A673 (cell line): ENCODE measurements around the gene FAM13A. TPM values are rescaled to one million over a fixed set of nuclear protein-coding genes. Genes with fewer than 3 reads are reported as not detected.
"Not testable (repeated sequence)": the region's sequence is repeated elsewhere in the genome, so short reads cannot be mapped to it uniquely, and the experiment has no call there.

Experiments used
- BruUV-seq: library from RNA; stranded (reverse); fragments of 400-500 nt; replicated peaks from 2 replicates; lab custom pipeline; 2021; lab: Mats Ljungman, UMichigan
- CTCF ChIA-PET: fragments of 300-600 bp; sonication (Branson Sonifier 250); formaldehyde crosslinking; loops from one replicate; lab custom pipeline; 2022; ENCODE audit warnings: antibody characterized with exemption; lab: Charles Lee
- POLR2A ChIA-PET: fragments of 300-600 bp; sonication (Branson Sonifier 250); formaldehyde crosslinking; loops from one replicate; lab custom pipeline; 2022; ENCODE audit warnings: antibody characterized with exemption; ENCODE audit not compliant: low non-redundant PET; lab: Charles Lee
- DNase-seq: peaks from one replicate; pipeline ENCODE4 v3.0.0-alpha.2; 2015; ENCODE audit warnings: low spot score
- H3K27ac ChIP-seq: fragments of 200-600 bp; sonication (generic); 2 replicates; pipeline ENCODE4 v1.5.1; 2016; ENCODE audit warnings: mixed run types, low read depth, mild to moderate bottlenecking, mixed read lengths, antibody characterized with exemption, low read length; ENCODE audit not compliant: poor library complexity, severe bottlenecking
- H3K27me3 ChIP-seq: fragments of 200-600 bp; sonication (generic); replicated peaks from 2 replicates; pipeline ENCODE4 v1.6.1; 2017; ENCODE audit warnings: mixed run types, low read depth, mild to moderate bottlenecking, mixed read lengths, antibody characterized with exemption, low read length; ENCODE audit not compliant: insufficient read depth, poor library complexity
- H3K36me3 ChIP-seq: fragments of 200-600 bp; sonication (generic); 2 replicates; pipeline ENCODE4 v1.6.1; 2016; ENCODE audit warnings: mixed run types, mild to moderate bottlenecking, mixed read lengths, antibody characterized with exemption, low read length; ENCODE audit not compliant: insufficient read depth, poor library complexity, severe bottlenecking
- H3K4me1 ChIP-seq: fragments of 200-600 bp; sonication (generic); 2 replicates; pipeline ENCODE4 v1.6.1; 2017; ENCODE audit warnings: mixed run types, mild to moderate bottlenecking, mixed read lengths, antibody characterized with exemption, low read length; ENCODE audit not compliant: insufficient read depth, poor library complexity, severe bottlenecking
- H3K4me3 ChIP-seq: fragments of 200-600 bp; sonication (generic); 2 replicates; pipeline ENCODE4 v1.5.1; 2016; ENCODE audit warnings: low read depth, mixed run types, mild to moderate bottlenecking, mixed read lengths, low read length; ENCODE audit not compliant: poor library complexity, severe bottlenecking
- H3K9me3 ChIP-seq: fragments of 200-600 bp; sonication (generic); 2 replicates; pipeline ENCODE4 v1.6.1; 2016; ENCODE audit warnings: mixed run types, low read depth, mild to moderate bottlenecking, mixed read lengths, antibody characterized with exemption, low read length; ENCODE audit not compliant: poor library complexity, severe bottlenecking
- CTCF ChIP-seq: fragments of 300-800, 200-600 bp; sonication (generic); conservative IDR thresholded peaks from 2 replicates; pipeline ENCODE4 v1.5.1; 2017; ENCODE audit warnings: low read depth, mild to moderate bottlenecking, antibody characterized with exemption, low read length, moderate library complexity, mixed read lengths
- EZH2 ChIP-seq: fragments of 200-600 bp; sonication (generic); IDR thresholded peaks from 2 replicates; pipeline ENCODE4 v1.6.1; 2017; ENCODE audit warnings: borderline replicate concordance, low read depth, mild to moderate bottlenecking, mixed read lengths, antibody characterized with exemption, low read length; ENCODE audit not compliant: poor library complexity, severe bottlenecking
- intact Hi-C: fragments of 100-400 bp; cut with micrococcal nuclease; formaldehyde crosslinking; loops from one replicate; pipeline ENCODE4 v1.10.0; 2022; ENCODE audit not compliant: unreplicated experiment
- total RNA-seq: library from RNA; stranded (reverse); gene quantifications from 2 replicates; pipeline ENCODE4 v1.2.3, GENCODE V29; 2021

FAM13A gene
- total RNA-seq, 1 experiment from 2014 or later, result 15.5 TPM

- Histone ChIP-seq H3K9me3 (no peaks in the 10 kb centered on the region), H3K27ac (no peak overlapping the region), H3K27me3 (no peaks in the 10 kb centered on the region), H3K4me3 (no peak overlapping the region), H3K4me1 (no peaks in the 10 kb centered on the region), H3K36me3 (no peaks in the 10 kb centered on the region)
- intact Hi-C loops, result no loop called here
- ChIA-PET CTCF (no interaction called here), POLR2A (no interaction called here)
- TF ChIP-seq EZH2 (no peak), CTCF (no peak)
- no peak for DNase-seq
- no TSS peak for BruUV-seq
These were observed 48.8 kb downstream of the FAM13A start for GRCh38 chr4:89008166-89008565.

GRCh38 chr4:89007338-89007939 is 49.5 kb downstream of the FAM13A start:
- intact Hi-C loops, result no loop called here
- POLR2A ChIA-PET, result no interaction called here
- no TSS peak for BruUV-seq

GRCh38 chr4:89006307-89006706 is 50.7 kb downstream of the FAM13A start:
- intact Hi-C loops, result no loop called here
- H3K9me3 ChIP-seq, result no peaks in the 10 kb centered on the region
- peaks cover 8% of the 10 kb centered on the region for H3K4me1 ChIP-seq
- TF ChIP-seq CTCF (no peak), EZH2 (no peak)
- H3K27ac ChIP-seq, result no peak overlapping the region
- H3K36me3 ChIP-seq, result no peaks in the 10 kb centered on the region
- POLR2A ChIA-PET, result no interaction called here
- BruUV-seq, result no TSS peak
- H3K27me3 ChIP-seq, result no peaks in the 10 kb centered on the region
- CTCF ChIA-PET, result no interaction called here
- H3K4me3 ChIP-seq, result no peak overlapping the region
- no peak for DNase-seq

More at GRCh38 chr4:89007338-89007939, 49.5 kb downstream of the FAM13A start:
- no peak for DNase-seq
- CTCF ChIA-PET, result no interaction called here
- no peaks in the 10 kb centered on the region for H3K9me3 ChIP-seq
- H3K36me3 ChIP-seq, result no peaks in the 10 kb centered on the region
- H3K4me3 ChIP-seq, result no peak overlapping the region
- no peaks in the 10 kb centered on the region for H3K4me1 ChIP-seq
- no peak overlapping the region for H3K27ac ChIP-seq
- no peak for TF ChIP-seq EZH2
- no peak for TF ChIP-seq CTCF
- no peaks in the 10 kb centered on the region for H3K27me3 ChIP-seq

GRCh38 chr4:89005066-89005465 is 51.9 kb downstream of the FAM13A start:
- H3K9me3 ChIP-seq, POLR2A ChIA-PET, intact Hi-C loops, H3K27ac ChIP-seq, H3K4me3 ChIP-seq, BruUV-seq, DNase-seq, CTCF ChIA-PET, H3K36me3 ChIP-seq, H3K27me3 ChIP-seq: not testable (repeated sequence)
- H3K4me1 ChIP-seq, result peaks cover 15% of the 10 kb centered on the region
